Breast epithelium (tissue), 3 donors: ENCODE results near the gene TRIO.

Source experiments
- POLR2A ChIP-seq: fragments of 450-650 bp; IDR thresholded peaks from one replicate; pipeline ENCODE4 v1.6.1; 2016; ENCODE audit warnings: antibody characterized with exemption, mild to moderate bottlenecking, moderate library complexity
- TF ChIP-seq, protein P1 (sequence below), 3 donors: fragments of 450-650 bp; IDR thresholded peaks; one replicate each; pipeline ENCODE4 v1.5.1; 2016 to 2017; ENCODE audit warnings: antibody characterized with exemption in 3 of 3, mild to moderate bottlenecking in 3 of 3, moderate library complexity in 3 of 3

DNA sequence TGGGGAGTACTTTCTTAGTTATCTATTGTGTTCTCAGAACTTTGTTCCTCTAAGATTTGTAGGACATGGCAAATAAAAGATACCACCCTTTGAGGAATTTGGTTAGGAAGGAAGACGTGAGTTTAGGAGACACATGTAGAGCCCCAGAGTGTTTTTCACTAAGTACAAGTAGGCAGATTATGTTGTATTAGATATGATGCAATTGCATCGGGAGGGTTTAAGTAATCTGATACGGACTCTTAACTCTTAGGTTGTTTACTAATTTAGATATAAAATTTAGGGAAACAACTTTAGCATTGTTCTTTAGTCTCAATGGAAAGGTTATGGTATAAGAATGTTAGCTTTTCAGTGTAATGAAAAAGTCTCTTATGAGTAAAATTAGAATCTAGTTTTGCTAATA is 84.4 kb downstream of the TRIO start:
- TF ChIP-seq, protein P1, sequence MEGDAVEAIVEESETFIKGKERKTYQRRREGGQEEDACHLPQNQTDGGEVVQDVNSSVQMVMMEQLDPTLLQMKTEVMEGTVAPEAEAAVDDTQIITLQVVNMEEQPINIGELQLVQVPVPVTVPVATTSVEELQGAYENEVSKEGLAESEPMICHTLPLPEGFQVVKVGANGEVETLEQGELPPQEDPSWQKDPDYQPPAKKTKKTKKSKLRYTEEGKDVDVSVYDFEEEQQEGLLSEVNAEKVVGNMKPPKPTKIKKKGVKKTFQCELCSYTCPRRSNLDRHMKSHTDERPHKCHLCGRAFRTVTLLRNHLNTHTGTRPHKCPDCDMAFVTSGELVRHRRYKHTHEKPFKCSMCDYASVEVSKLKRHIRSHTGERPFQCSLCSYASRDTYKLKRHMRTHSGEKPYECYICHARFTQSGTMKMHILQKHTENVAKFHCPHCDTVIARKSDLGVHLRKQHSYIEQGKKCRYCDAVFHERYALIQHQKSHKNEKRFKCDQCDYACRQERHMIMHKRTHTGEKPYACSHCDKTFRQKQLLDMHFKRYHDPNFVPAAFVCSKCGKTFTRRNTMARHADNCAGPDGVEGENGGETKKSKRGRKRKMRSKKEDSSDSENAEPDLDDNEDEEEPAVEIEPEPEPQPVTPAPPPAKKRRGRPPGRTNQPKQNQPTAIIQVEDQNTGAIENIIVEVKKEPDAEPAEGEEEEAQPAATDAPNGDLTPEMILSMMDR (IDR thresholded peaks at IDR 0.05), result no peak
- no peak for TF ChIP-seq POLR2A
